Activated naive CD4-positive, alpha-beta T cell treated with anti-CD3 and anti-CD28 coated beads, Interleukin-2, amount 50 U/mL, for 24 hours (primary cell): ENCODE measurements around the gene SIM2.

Experiments used
- H3K27ac Mint-ChIP-seq: one replicate; pipeline ENCODE4 v1.8.0; 2021; ENCODE audit warnings: mild to moderate bottlenecking, mixed read lengths
- H3K27me3 Mint-ChIP-seq: one replicate; pipeline ENCODE4 v1.8.0; 2021; ENCODE audit warnings: mixed read lengths
- H3K36me3 Mint-ChIP-seq: one replicate; pipeline ENCODE4 v1.8.0; 2021; ENCODE audit warnings: mixed read lengths
- H3K4me1 Mint-ChIP-seq: one replicate; pipeline ENCODE4 v1.8.0; 2021; ENCODE audit warnings: mixed read lengths
- H3K4me3 Mint-ChIP-seq: one replicate; pipeline ENCODE4 v1.8.0; 2021; ENCODE audit warnings: mild to moderate bottlenecking, mixed read lengths
- H3K9me3 Mint-ChIP-seq: one replicate; pipeline ENCODE4 v1.8.0; 2021; ENCODE audit warnings: mixed read lengths

SIM2 gene

GRCh38 chr21:36676039-36676950, 22.6 kb upstream of the SIM2 start:
- H3K4me1 Mint-ChIP-seq, result no peaks in the 10 kb centered on the region
- peaks cover 35% of the 10 kb centered on the region for H3K27me3 Mint-ChIP-seq
- peaks cover 6% of the 10 kb centered on the region for H3K36me3 Mint-ChIP-seq
- peaks cover 7% of the 10 kb centered on the region for H3K9me3 Mint-ChIP-seq
- H3K27ac Mint-ChIP-seq, result no peak overlapping the region
- no peak overlapping the region for H3K4me3 Mint-ChIP-seq

- peaks cover 7% of the 10 kb centered on the region for H3K9me3 Mint-ChIP-seq
- H3K27ac Mint-ChIP-seq, result no peak overlapping the region
- H3K27me3 Mint-ChIP-seq, result peaks cover 44% of the 10 kb centered on the region
- H3K4me3 Mint-ChIP-seq, result no peak overlapping the region
- H3K4me1 Mint-ChIP-seq, result no peaks in the 10 kb centered on the region
- H3K36me3 Mint-ChIP-seq, result peaks cover 7% of the 10 kb centered on the region
Observed at GRCh38 chr21:36677443-36677842, 21.5 kb upstream of the SIM2 start.

- Mint-ChIP-seq H3K4me3 (no peak overlapping the region), H3K4me1 (no peaks in the 10 kb centered on the region), H3K27ac (no peak overlapping the region), H3K36me3 (peaks cover 6% of the 10 kb centered on the region), H3K27me3 (peaks cover 51% of the 10 kb centered on the region), H3K9me3 (peaks cover 7% of the 10 kb centered on the region)
Observed at GRCh38 chr21:36678538-36678937, 20.4 kb upstream of the SIM2 start.

GRCh38 chr21:36681117-36681631, 17.7 kb upstream of the SIM2 start:
- H3K36me3 Mint-ChIP-seq, result peaks cover 3% of the 10 kb centered on the region
- peaks cover 57% of the 10 kb centered on the region for H3K27me3 Mint-ChIP-seq
- peaks cover 7% of the 10 kb centered on the region for H3K9me3 Mint-ChIP-seq
- no peak overlapping the region for H3K27ac Mint-ChIP-seq
- H3K4me1 Mint-ChIP-seq, result no peaks in the 10 kb centered on the region
- no peak overlapping the region for H3K4me3 Mint-ChIP-seq

- no peak overlapping the region for H3K4me3 Mint-ChIP-seq
- no peak overlapping the region for H3K27ac Mint-ChIP-seq
- peaks cover 55% of the 10 kb centered on the region for H3K27me3 Mint-ChIP-seq
- no peaks in the 10 kb centered on the region for H3K4me1 Mint-ChIP-seq
- H3K9me3 Mint-ChIP-seq, result peaks cover 3% of the 10 kb centered on the region
- H3K36me3 Mint-ChIP-seq, result peaks cover 3% of the 10 kb centered on the region
Observed at GRCh38 chr21:36684957-36685714, 13.8 kb upstream of the SIM2 start.

- no peak overlapping the region for H3K4me3 Mint-ChIP-seq
- peaks cover 2% of the 10 kb centered on the region for H3K4me1 Mint-ChIP-seq
Observed at GRCh38 chr21:36686955-36687354, 12.0 kb upstream of the SIM2 start.

GRCh38 chr21:36688324-36688723, 10.6 kb upstream of the SIM2 start:
- H3K4me1 Mint-ChIP-seq, result peaks cover 9% of the 10 kb centered on the region
- H3K27me3 Mint-ChIP-seq, result peaks cover 57% of the 10 kb centered on the region
- no peak overlapping the region for H3K27ac Mint-ChIP-seq
- H3K9me3 Mint-ChIP-seq, result no peaks in the 10 kb centered on the region
- H3K4me3 Mint-ChIP-seq, result no peak overlapping the region
- H3K36me3 Mint-ChIP-seq, result no peaks in the 10 kb centered on the region

More at GRCh38 chr21:36686955-36687354, 12.0 kb upstream of the SIM2 start:
- Mint-ChIP-seq H3K27ac (no peak overlapping the region), H3K9me3 (no peaks in the 10 kb centered on the region), H3K36me3 (no peaks in the 10 kb centered on the region), H3K27me3 (peaks cover 60% of the 10 kb centered on the region)

- Mint-ChIP-seq H3K27me3 (peaks cover 59% of the 10 kb centered on the region), H3K4me1 (peaks cover 16% of the 10 kb centered on the region), H3K9me3 (no peaks in the 10 kb centered on the region), H3K36me3 (no peaks in the 10 kb centered on the region), H3K27ac (no peak overlapping the region), H3K4me3 (no peak overlapping the region)
Observed at GRCh38 chr21:36689324-36689723, 9.6 kb upstream of the SIM2 start.

GRCh38 chr21:36690628-36691554, 8.0 kb upstream of the SIM2 start:
- Mint-ChIP-seq H3K36me3 (no peaks in the 10 kb centered on the region), H3K27me3 (peaks cover 62% of the 10 kb centered on the region), H3K27ac (no peak overlapping the region), H3K9me3 (no peaks in the 10 kb centered on the region), H3K4me3 (no peak overlapping the region), H3K4me1 (peaks cover 16% of the 10 kb centered on the region)

- no peak overlapping the region for H3K27ac Mint-ChIP-seq
- peaks cover 66% of the 10 kb centered on the region for H3K27me3 Mint-ChIP-seq
- no peaks in the 10 kb centered on the region for H3K36me3 Mint-ChIP-seq
- no peaks in the 10 kb centered on the region for H3K9me3 Mint-ChIP-seq
- peaks cover 16% of the 10 kb centered on the region for H3K4me1 Mint-ChIP-seq
- no peak overlapping the region for H3K4me3 Mint-ChIP-seq
Observed at GRCh38 chr21:36691555-36692041, 7.3 kb upstream of the SIM2 start.

GRCh38 chr21:36692114-36692834, 6.6 kb upstream of the SIM2 start:
- Mint-ChIP-seq H3K27ac (peak overlapping the region; percentile 23), H3K36me3 (no peaks in the 10 kb centered on the region), H3K4me3 (no peak overlapping the region), H3K4me1 (peaks cover 16% of the 10 kb centered on the region), H3K9me3 (no peaks in the 10 kb centered on the region), H3K27me3 (peaks cover 69% of the 10 kb centered on the region)

- H3K4me1 Mint-ChIP-seq, result peaks cover 16% of the 10 kb centered on the region
- no peak overlapping the region for H3K27ac Mint-ChIP-seq
- H3K4me3 Mint-ChIP-seq, result no peak overlapping the region
- H3K9me3 Mint-ChIP-seq, result no peaks in the 10 kb centered on the region
- peaks cover 67% of the 10 kb centered on the region for H3K27me3 Mint-ChIP-seq
- H3K36me3 Mint-ChIP-seq, result no peaks in the 10 kb centered on the region
Observed at GRCh38 chr21:36692835-36693488, 6.0 kb upstream of the SIM2 start.

GRCh38 chr21:36693489-36694030, 5.4 kb upstream of the SIM2 start:
- Mint-ChIP-seq H3K27me3 (peaks cover 62% of the 10 kb centered on the region), H3K9me3 (no peaks in the 10 kb centered on the region), H3K4me3 (no peak overlapping the region), H3K4me1 (peaks cover 16% of the 10 kb centered on the region), H3K27ac (no peak overlapping the region), H3K36me3 (no peaks in the 10 kb centered on the region)

- Mint-ChIP-seq H3K4me1 (peaks cover 16% of the 10 kb centered on the region), H3K36me3 (no peaks in the 10 kb centered on the region), H3K27me3 (peaks cover 59% of the 10 kb centered on the region), H3K27ac (no peak overlapping the region), H3K4me3 (no peak overlapping the region), H3K9me3 (no peaks in the 10 kb centered on the region)
Observed at GRCh38 chr21:36694031-36694515, 4.8 kb upstream of the SIM2 start.
